GM12878 (cell line): ENCODE data around the gene GLT6D1. TPM values are rescaled to one million over a fixed set of nuclear protein-coding genes. Genes with fewer than 3 reads are reported as not detected.

ENCODE experiments used
- ATAC-seq: fragments of 200-7000 bp; cut with Tn5 transposase; 3 replicates; pipeline ENCODE4 v1.9.1; 2020; ENCODE audit warnings: mild to moderate bottlenecking, moderate library complexity
- BruUV-seq: library from RNA; stranded (reverse); fragments of 400-500 nt; replicated peaks from 2 replicates; lab custom pipeline; 2021; lab: Mats Ljungman, UMichigan
- CTCF ChIA-PET: fragments of 300-600 bp; sonication (Branson Sonifier 250); formaldehyde crosslinking; extraction: SDS; loops from one replicate; lab custom pipeline; 2021; ENCODE audit warnings: inconsistent platforms; lab: Yijun Ruan, JAX
- POLR2A ChIA-PET: fragments of 350-600 bp; formaldehyde crosslinking; extraction: SDS; loops from one replicate; lab custom pipeline; 2021; ENCODE audit warnings: inconsistent platforms; lab: Charles Lee
- RAD21 ChIA-PET: fragments of 300-600 bp; sonication (Branson Sonifier 250); formaldehyde crosslinking; loops from one replicate; lab custom pipeline; 2023; ENCODE audit warnings: antibody characterized with exemption; ENCODE audit not compliant: unreplicated experiment; lab: Charles Lee
- SMC1A ChIA-PET: fragments of 300-600 bp; sonication (Branson Sonifier 250); formaldehyde crosslinking; loops from one replicate; lab custom pipeline; 2023; ENCODE audit not compliant: unreplicated experiment, uncharacterized antibody; lab: Charles Lee
- DNase-seq: peaks from one replicate; pipeline ENCODE4 v3.0.0-alpha.2; 2011; ENCODE audit warnings: low read depth, low spot score
- FAIRE-seq: peaks from 3 replicates; lab custom pipeline; 2011; peaks lifted over from hg19 to GRCh38; lab: Jason Lieb, UNC
- H2AFZ ChIP-seq: 2 replicates; pipeline ENCODE4 v1.6.0; 2011; ENCODE audit warnings: low read depth, low read length, control low read depth; ENCODE audit not compliant: control insufficient read depth
- H3K27ac ChIP-seq: 2 replicates; pipeline ENCODE4 v1.5.1; 2011; ENCODE audit warnings: control low read depth; ENCODE audit not compliant: control insufficient read depth, insufficient read depth
- H3K27me3 ChIP-seq, 2 experiments: replicated peaks in 1 of 2; 2 replicates each; pipeline versions ENCODE4 v1.6.0 to v1.6.1; 2011; ENCODE audit warnings: low read length in 1 of 2; ENCODE audit not compliant: control insufficient read depth in 2 of 2, insufficient read depth in 2 of 2
- H3K36me3 ChIP-seq, 2 experiments: 2 replicates each; pipeline ENCODE4 v1.5.1; 2011; ENCODE audit warnings: low read length in 1 of 2; ENCODE audit not compliant: control insufficient read depth in 2 of 2, insufficient read depth in 2 of 2
- H3K4me1 ChIP-seq: 2 replicates; pipeline ENCODE4 v1.6.1; 2011; ENCODE audit warnings: mild to moderate bottlenecking, low read length, moderate library complexity, mixed read lengths; ENCODE audit not compliant: control insufficient read depth, insufficient read depth
- H3K4me2 ChIP-seq: 2 replicates; pipeline ENCODE4 v1.6.0; 2011; ENCODE audit warnings: control low read depth; ENCODE audit not compliant: control insufficient read depth, insufficient read depth
- H3K4me3 ChIP-seq: fragments of 200-600 bp; sonication (generic); 2 replicates; pipeline ENCODE4 v1.5.1; 2016
- H3K79me2 ChIP-seq: 2 replicates; pipeline ENCODE4 v1.6.0; 2011; ENCODE audit warnings: low read length; ENCODE audit not compliant: control insufficient read depth, insufficient read depth
- H3K9ac ChIP-seq: 2 replicates; pipeline ENCODE4 v1.8.0; 2011; ENCODE audit warnings: low read length, control low read depth, mixed read lengths; ENCODE audit not compliant: control insufficient read depth, insufficient read depth
- H3K9me3 ChIP-seq: replicated peaks from 3 replicates; pipeline ENCODE4 v1.5.1; 2011; ENCODE audit warnings: mild to moderate bottlenecking, low read length; ENCODE audit not compliant: control insufficient read depth, insufficient read depth
- H4K20me1 ChIP-seq: 2 replicates; pipeline ENCODE4 v1.6.0; 2011; ENCODE audit not compliant: control insufficient read depth, insufficient read depth
- ATF7 ChIP-seq: fragments of 450-650 bp; IDR thresholded peaks from 2 replicates; pipeline ENCODE4 v1.6.1; 2016; ENCODE audit warnings: low read depth, mild to moderate bottlenecking
- E4F1 ChIP-seq: fragments of 450-650 bp; IDR thresholded peaks from 2 replicates; pipeline ENCODE4 v1.6.1; 2018; ENCODE audit warnings: borderline replicate concordance, mild to moderate bottlenecking; ENCODE audit not compliant: partially characterized antibody
- EP300 ChIP-seq, 2 experiments: fragments of 150-350 bp in 1 of 2; IDR thresholded peaks; 2 replicates each; pipeline ENCODE4 v1.6.1; 2011 to 2012; ENCODE audit warnings: low read depth in 2 of 2, low read length in 2 of 2, borderline replicate concordance in 1 of 2, improper control_type of control experiment in 1 of 2, inconsistent platforms in 1 of 2; ENCODE audit not compliant: control insufficient read depth in 1 of 2
- TAF1 ChIP-seq: IDR thresholded peaks from 2 replicates; pipeline ENCODE4 v1.6.1; 2011; ENCODE audit warnings: mild to moderate bottlenecking, low read depth, low read length, borderline replicate concordance
- ZBTB4 ChIP-seq: fragments of 450-650 bp; formaldehyde crosslinking; IDR thresholded peaks from 2 replicates; pipeline ENCODE4 v1.4.0; 2022; ENCODE audit warnings: mild to moderate bottlenecking, moderate library complexity
- ZNF207 ChIP-seq: fragments of 450-650 bp; IDR thresholded peaks from 2 replicates; pipeline ENCODE4 v1.6.1; 2014; ENCODE audit warnings: antibody characterized with exemption, mild to moderate bottlenecking, borderline replicate concordance
- ZNF24 ChIP-seq: fragments of 450-650 bp; IDR thresholded peaks from 2 replicates; pipeline ENCODE4 v1.6.1; 2017; ENCODE audit warnings: antibody characterized with exemption, mild to moderate bottlenecking
- WGBS: methylation state at CpG from one replicate; pipeline ENCODE4 v1.1.6; 2016; ENCODE audit warnings: low lambda C conversion rate; ENCODE audit not compliant: insufficient replicate concordance, insufficient coverage; ENCODE audit errors: missing lambda C conversion rate; 5-methylcytosine and 5-hydroxymethylcytosine counted together
- in situ Hi-C: fragments of 300-500 bp; cut with MboI; formaldehyde crosslinking; loops from 9 replicates; pipeline ENCODE4 v1.14.3; 2018; ENCODE audit warnings: mixed read lengths
- intact Hi-C: fragments of 100-400 bp; cut with micrococcal nuclease; formaldehyde crosslinking; loops from one replicate; pipeline ENCODE4 v1.14.2; 2022; ENCODE audit not compliant: unreplicated experiment
- polyA plus RNA-seq, 11 experiments: library from polyadenylated mRNA; depleted of rRNA in 4 of 11; unstranded in 6 of 11; stranded (reverse) in 5 of 11; fragments of >200 nt; fragmentation: Nextera tagmentation in 4 of 11; fragmentation: Illumina TruSeq in 1 of 11; extraction: Ambion mirVana in 4 of 11; extraction: Trizol in 1 of 11; gene quantifications; 1 replicate in 1 of 11; 2 replicates in 10 of 11; pipeline versions ENCODE4 v1.2.1 to v1.2.3, GENCODE V29; 2011 to 2016; ENCODE audit warnings: inconsistent platforms in 2 of 11, missing spikeins in 2 of 11, low read depth in 1 of 11
- total RNA-seq, 4 experiments: library from RNA; depleted of rRNA in 3 of 4; stranded (reverse); fragments of >200 nt in 3 of 4; fragmentation: Illumina TruSeq in 1 of 4; extraction: Trizol in 1 of 4; gene quantifications; 2 replicates each; pipeline versions ENCODE4 v1.2.1 to v1.2.3, GENCODE V29; 2013 to 2021
- TF ChIP-seq, protein P1 (sequence below): IDR thresholded peaks from 2 replicates; pipeline ENCODE4 v1.6.1; 2012; ENCODE audit warnings: low read depth, low read length, improper control_type of control experiment

The GLT6D1 gene
- total and polyA plus RNA-seq, 10 of the 15 experiments (the other 5 are each of a cell fraction or from before 2014, with no cell fraction given) = not detected

DNA sequence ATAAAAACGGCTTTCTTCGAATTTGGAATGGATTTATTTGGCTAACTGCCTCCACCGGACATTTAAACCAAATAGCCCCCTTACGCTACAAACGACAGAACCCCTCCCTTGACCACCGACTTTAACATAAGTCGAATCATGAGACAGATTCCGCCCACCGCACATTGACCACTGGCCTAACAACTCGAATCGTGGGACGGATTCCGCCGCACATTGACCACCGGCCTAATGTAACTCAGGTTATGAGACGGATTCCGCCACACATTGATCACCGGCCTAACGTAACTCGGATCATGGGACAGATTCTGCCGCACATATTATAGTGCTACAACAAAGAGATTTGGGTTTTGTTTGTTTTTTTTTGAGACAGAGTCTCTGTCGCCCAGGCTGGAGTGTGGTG, 21.1 kb upstream of the GLT6D1 start (continued):
- no peak for TF ChIP-seq ZBTB4 (CRISPR knock-in tag)
- TF ChIP-seq E4F1 = no peak
- TF ChIP-seq TAF1 = no peak
- no peak for TF ChIP-seq ZNF24

DNA sequence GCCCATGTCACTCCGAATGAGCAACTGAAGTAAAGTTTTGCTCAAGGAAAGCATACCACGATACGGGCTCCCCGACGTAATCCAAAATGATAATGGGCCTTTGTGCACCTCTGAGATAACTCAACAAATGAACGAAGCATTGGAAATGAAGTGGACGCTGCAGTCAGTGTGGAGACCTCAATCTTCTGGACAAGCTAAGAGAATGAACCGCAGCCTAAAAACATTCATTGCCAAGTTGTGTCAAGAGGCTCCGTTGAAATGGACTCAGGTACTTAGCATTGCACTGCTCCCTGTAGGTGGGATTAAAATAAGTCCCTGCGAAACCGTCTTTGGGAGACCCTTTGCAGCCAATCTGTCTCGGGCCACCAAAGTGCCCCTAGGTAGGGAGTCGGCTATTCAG, 19.9 kb upstream of the GLT6D1 start:
- in situ Hi-C loops = no loop called here
- FAIRE-seq (no peak), DNase-seq (no peak), ATAC-seq (no peak)
- no TSS peak for BruUV-seq
- SMC1A ChIA-PET = no interaction called here
- Histone ChIP-seq H2AFZ (no peak overlapping the region), H3K27me3 (peaks cover 0 to 1% of the 10 kb centered on the region in 2 experiments; a peak in 2 of 4 replicates), H3K9me3 (no peaks in the 10 kb centered on the region), H3K9ac (no peak overlapping the region), H3K79me2 (no peaks in the 10 kb centered on the region), H3K36me3 (no peaks in the 10 kb centered on the region), H3K27ac (no peak overlapping the region), H3K4me2 (no peak overlapping the region)
- 51% methylated on average over 13 of the region's 13 CpGs for WGBS
- POLR2A ChIA-PET = no interaction called here
- CTCF ChIA-PET = no interaction called here
- RAD21 ChIA-PET = no interaction called here
- TF ChIP-seq ATF7 (no peak), ZNF207 (no peak), EP300 (IDR thresholded peaks at IDR 0.05; ENCODE audit: borderline replicate concordance in 1 of 2, control insufficient read depth in 1 of 2, low read depth in 2 of 2, low read length in 2 of 2) (no peak)
- TF ChIP-seq, protein P1, sequence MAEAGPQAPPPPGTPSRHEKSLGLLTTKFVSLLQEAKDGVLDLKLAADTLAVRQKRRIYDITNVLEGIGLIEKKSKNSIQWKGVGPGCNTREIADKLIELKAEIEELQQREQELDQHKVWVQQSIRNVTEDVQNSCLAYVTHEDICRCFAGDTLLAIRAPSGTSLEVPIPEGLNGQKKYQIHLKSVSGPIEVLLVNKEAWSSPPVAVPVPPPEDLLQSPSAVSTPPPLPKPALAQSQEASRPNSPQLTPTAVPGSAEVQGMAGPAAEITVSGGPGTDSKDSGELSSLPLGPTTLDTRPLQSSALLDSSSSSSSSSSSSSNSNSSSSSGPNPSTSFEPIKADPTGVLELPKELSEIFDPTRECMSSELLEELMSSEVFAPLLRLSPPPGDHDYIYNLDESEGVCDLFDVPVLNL = no peak
- TF ChIP-seq, all 136 proteins: peak for 0
- intact Hi-C loops = no loop called here
- Histone ChIP-seq H3K4me1 (no peaks in the 10 kb centered on the region), H4K20me1 (no peaks in the 10 kb centered on the region), H3K4me3 (no peak overlapping the region)
